D721Med (cell line): Measurements from ENCODE around the gene TRMT61A.
A peak's percentile ranks its signal among the peaks of the same experiment; 100 is the strongest.

Experiments
- DNase-seq: peaks from one replicate; pipeline ENCODE4 v3.0.0; 2011; ENCODE audit warnings: low spot score; ENCODE audit not compliant: insufficient read length
- FAIRE-seq: peaks from 2 replicates; lab custom pipeline; 2011; peaks lifted over from hg19 to GRCh38; lab: Jason Lieb, UNC
- TF ChIP-seq, protein P1 (sequence below): IDR thresholded peaks from 2 replicates; pipeline ENCODE4 v1.5.1; 2012; ENCODE audit warnings: mild to moderate bottlenecking, control low read depth; ENCODE audit not compliant: insufficient read depth; ENCODE audit errors: missing control alignments

TRMT61A gene

DNA sequence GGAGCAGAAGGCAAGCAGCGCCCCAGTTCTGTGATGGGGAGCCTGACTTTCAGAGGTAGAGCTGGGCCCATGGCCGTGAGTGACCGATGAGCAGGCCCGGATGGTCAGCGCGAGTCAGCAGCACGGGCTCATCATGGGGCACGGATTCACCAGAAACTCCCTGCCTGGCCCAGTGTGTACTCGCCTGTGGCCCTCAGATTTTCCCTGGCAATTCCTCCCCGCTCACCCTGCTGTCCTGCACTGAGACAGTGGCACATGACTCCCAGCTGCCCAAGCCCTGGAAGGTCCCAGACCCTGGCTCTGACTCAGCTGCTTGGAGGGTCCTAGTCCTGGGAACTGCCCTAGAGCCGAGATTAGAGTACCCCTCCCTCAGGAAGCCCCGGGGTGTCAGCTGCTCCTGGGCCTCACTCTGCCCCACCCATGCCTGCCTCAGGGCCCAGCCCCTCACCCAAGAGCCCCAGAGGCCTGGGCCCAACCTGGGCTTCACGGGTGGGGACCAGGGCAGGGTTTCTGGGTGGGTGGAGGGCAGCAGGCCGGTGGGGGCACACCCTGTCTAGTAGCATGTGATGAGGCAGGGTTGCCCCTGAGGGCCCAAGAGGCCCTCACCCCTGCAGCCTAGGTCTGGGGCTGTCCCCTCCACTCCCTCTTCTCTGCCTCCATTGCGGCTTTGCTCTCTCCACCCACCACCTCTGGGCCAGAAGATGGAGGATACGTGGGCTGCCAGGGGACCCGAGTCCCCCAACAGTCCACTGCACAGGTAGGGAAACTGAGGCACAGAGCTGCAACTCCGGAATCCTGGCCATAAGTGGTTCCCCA lies 8.4 kb downstream of the TRMT61A start:
- DNase-seq (no peak), FAIRE-seq (no peak)
- TF ChIP-seq, protein P1, sequence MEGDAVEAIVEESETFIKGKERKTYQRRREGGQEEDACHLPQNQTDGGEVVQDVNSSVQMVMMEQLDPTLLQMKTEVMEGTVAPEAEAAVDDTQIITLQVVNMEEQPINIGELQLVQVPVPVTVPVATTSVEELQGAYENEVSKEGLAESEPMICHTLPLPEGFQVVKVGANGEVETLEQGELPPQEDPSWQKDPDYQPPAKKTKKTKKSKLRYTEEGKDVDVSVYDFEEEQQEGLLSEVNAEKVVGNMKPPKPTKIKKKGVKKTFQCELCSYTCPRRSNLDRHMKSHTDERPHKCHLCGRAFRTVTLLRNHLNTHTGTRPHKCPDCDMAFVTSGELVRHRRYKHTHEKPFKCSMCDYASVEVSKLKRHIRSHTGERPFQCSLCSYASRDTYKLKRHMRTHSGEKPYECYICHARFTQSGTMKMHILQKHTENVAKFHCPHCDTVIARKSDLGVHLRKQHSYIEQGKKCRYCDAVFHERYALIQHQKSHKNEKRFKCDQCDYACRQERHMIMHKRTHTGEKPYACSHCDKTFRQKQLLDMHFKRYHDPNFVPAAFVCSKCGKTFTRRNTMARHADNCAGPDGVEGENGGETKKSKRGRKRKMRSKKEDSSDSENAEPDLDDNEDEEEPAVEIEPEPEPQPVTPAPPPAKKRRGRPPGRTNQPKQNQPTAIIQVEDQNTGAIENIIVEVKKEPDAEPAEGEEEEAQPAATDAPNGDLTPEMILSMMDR = no peak

DNA sequence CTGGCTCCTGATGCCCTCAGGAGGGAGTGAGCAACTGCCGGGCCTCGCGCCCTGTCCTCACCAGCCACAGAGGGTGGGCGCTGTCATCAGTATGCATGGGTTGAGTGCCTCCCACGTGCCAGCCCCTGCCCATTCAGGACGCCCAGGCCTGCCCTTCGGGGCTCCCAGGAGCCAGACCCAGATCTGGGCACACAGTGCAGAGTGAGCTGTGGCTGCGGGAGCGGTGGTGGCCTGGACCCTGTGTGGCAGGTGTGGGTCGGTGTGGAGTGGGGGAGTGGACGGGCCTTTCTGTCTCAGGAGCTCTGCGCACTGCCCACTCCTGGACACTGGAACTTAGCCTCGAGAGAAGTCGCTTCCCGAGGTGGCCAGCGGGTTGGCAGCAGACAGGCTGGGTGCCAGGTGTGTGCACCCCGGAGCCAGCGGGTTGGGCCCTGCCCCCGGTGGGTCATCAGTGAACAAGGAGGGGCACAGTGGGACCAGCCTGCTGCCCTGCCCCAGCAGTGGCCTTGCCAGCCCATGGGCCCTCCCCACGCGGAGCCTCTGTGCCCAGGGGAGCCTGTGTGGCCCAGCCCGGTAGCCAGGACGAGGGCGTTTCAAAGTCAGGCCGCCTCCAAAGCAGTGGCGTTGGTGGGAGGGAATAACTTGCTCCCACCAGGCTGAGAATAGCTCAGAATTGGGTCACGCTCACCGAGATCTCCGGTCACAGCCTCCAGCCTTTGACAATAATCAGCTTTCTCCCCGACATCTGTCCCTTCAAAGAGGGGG lies 9.5 kb downstream of the TRMT61A start:
- FAIRE-seq (no peak), DNase-seq (peak; percentile 77)
- TF ChIP-seq, protein P1 = no peak

DNA sequence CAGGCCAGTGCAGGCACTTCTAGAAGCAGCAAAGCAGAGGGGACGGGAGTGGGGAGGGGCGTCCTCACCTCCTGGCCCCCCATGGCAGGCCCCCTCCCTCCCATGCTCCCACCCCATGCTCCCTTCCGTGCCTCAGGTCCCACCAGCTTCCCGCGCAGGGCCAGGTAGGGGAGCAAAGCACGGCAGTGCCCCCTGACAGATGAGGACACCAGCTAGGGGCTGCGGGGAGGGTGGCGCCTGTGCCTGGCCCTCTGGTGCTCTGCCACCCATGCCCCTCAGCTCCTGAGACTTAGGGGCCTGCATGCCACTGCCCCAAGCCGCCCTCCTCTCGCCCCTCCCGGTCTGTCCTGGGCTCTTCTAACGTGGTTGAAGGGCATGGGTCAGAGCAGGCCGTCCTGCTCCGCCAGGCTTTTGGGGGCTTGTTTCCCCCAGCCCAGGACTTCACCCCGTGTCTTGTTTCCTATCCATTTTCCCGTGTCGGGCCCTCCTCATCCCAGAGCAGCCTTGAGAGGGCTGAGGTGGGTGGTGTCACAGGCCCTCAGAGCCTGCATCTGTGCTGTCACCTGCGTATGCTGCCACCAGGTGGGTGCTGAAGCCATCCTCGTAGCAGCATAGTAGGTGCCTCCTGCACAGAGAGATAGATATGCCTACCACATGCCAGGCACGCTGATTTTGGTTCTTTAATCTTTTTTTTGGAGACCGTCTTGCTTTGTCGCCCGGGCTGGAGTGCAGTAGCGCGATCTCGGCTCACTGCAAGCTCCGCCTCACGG lies 10.2 kb downstream of the TRMT61A start:
- FAIRE-seq (no peak), DNase-seq (no peak)
- TF ChIP-seq, protein P1 = no peak

DNA sequence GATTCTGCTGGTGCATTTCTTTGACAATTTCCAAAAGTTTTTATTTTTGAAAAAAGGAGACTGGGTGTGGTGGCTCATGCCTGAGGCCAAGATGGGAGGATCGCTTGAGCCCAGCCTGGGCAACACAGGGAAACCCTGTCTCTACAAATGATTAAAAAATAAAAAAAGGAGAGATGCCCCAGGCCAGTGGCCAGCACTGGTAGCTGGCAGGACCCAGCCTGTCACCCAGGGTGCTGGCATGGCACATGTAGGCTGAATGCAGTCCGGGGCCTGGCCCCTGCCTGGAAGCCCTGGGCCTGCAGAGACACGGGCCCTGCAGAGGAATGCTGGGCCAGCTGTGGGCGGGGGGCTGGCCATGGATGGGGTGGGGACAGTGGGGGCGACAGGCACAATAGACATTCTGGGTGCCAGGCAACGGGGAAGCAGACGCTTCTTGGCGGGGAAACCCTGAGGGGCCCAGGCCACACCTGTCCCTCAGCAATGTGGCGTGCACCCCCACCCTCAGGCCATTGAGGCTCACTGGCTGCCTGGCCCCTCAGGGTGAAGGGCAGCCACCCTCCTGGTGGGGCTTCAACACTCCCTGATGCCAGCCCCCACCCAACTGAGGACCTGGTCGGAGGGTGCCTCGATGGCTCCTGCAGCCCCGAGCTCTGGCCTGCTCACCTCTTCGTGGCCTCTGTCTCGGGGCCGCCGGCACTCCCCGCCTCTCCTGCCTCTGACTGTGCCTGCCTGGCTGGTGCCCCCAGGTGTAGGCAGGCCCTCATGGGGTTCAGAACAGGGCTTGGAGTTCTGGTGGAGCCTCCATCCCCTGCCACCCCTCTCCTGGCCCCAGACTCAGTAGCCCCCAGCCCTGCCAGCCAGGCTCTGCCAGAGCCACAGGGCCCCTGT lies 12.1 kb downstream of the TRMT61A start:
- TF ChIP-seq, protein P1 = no peak
- FAIRE-seq (no peak), DNase-seq (no peak)

DNA sequence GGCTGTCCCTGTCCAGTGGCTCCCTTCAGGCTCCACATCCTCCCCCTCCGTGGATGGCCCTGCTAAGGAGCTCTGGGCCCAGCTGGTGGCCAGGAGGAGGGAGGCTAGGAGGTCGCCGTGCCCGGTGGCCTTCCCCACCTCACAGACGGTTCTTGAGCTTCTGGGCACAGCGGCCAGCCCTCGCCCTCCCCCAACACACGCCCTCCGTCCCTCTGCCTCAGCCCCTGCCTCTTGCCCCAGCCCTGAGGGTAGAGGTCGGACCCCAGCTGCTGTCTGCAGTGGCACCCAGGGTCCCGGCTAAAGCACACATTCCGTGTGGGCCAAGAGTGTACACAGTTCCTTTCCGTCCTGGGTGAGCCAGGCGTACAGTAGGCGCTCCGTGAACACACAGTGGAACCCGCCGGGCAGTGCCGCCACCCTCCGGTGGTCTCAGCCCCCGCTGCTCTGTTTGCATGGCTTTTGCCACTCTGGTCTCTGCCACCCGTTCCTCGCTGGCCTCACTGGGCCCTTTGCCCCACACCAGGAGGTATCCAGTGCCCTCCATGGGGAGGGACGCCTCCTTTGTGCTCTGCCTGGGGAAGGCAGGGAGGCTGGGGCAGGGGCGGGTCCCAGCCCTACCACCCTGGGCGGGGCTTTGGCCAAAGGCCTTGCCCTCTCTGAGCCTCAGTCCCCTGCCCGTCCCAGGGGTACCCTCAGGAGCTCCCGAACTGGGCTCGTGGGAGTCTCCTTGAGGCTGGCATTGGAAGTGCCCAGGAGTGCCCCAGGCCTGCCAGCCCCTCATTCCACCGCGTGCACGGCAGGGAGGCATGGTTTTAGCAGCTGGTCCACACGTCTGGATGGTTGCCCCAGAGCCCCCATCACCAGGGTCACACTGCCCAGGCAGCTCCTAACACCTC lies 13.0 kb downstream of the TRMT61A start:
- FAIRE-seq (no peak), DNase-seq (no peak)
- TF ChIP-seq, protein P1 = no peak
